GM18517 (cell line): ENCODE data around the gene THAP4.

Source experiments
- ATAC-seq: cut with Tn5 transposase; IDR thresholded peaks from one replicate; pipeline ENCODE4 v1.9.1; 2021; ENCODE audit warnings: mild to moderate bottlenecking, moderate library complexity; ENCODE audit not compliant: unreplicated experiment

THAP4 gene

GRCh38 chr2:241534701-241535375 lies 102.1 kb downstream of the THAP4 start:
- ATAC-seq = no peak
